H1 (cell line): ENCODE results near the gene KANSL1. TPM values are rescaled to one million over a fixed set of nuclear protein-coding genes. Genes with fewer than 3 reads are reported as not detected.

Source experiments
- CTCF ChIA-PET: fragments of 300-600 bp; sonication (Branson Sonifier 250); formaldehyde crosslinking; loops from one replicate; lab custom pipeline; 2021; ENCODE audit not compliant: partially characterized antibody; lab: Charles Lee
- POLR2A ChIA-PET: fragments of 300-600 bp; sonication (Branson Sonifier 250); formaldehyde crosslinking; loops from one replicate; lab custom pipeline; 2021; ENCODE audit warnings: inconsistent platforms; ENCODE audit not compliant: partially characterized antibody; lab: Charles Lee
- DNase-seq, 2 experiments: peaks; one replicate each; pipeline versions ENCODE4 v3.0.0 to v3.0.0-alpha.2; 2010 to 2022; ENCODE audit warnings: low spot score in 2 of 2, low read depth in 1 of 2, mixed read lengths in 1 of 2
- FAIRE-seq: peaks from 2 replicates; lab custom pipeline; 2011; peaks lifted over from hg19 to GRCh38; lab: Jason Lieb, UNC
- H2AFZ ChIP-seq: 2 replicates; pipeline ENCODE4 v1.8.1; 2012; ENCODE audit warnings: low read length, inconsistent platforms
- H2AK5ac ChIP-seq: 2 replicates; pipeline ENCODE4 v1.6.1; 2013; ENCODE audit warnings: low read depth, low read length
- H2BK120ac ChIP-seq: replicated peaks from 2 replicates; pipeline ENCODE3; 2013; ENCODE audit warnings: low read depth, low read length, inconsistent platforms
- H2BK12ac ChIP-seq: 2 replicates; pipeline ENCODE4 v1.6.1; 2013; ENCODE audit warnings: low read depth, low read length
- H2BK15ac ChIP-seq: 2 replicates; pipeline ENCODE4 v1.6.1; 2013; ENCODE audit warnings: low read length
- H2BK20ac ChIP-seq: 2 replicates; pipeline ENCODE4 v1.6.1; 2013; ENCODE audit warnings: low read length
- H2BK5ac ChIP-seq: 2 replicates; pipeline ENCODE4 v1.6.1; 2013; ENCODE audit warnings: low read depth, low read length
- H3K14ac ChIP-seq: 2 replicates; pipeline ENCODE4 v1.6.1; 2013; ENCODE audit warnings: inconsistent platforms; ENCODE audit not compliant: insufficient read length
- H3K18ac ChIP-seq: 2 replicates; pipeline ENCODE4 v1.6.1; 2013; ENCODE audit warnings: low read length; ENCODE audit errors: extremely low read depth
- H3K23ac ChIP-seq: 2 replicates; pipeline ENCODE4 v1.6.1; 2013; ENCODE audit warnings: inconsistent platforms; ENCODE audit not compliant: insufficient read length
- H3K23me2 ChIP-seq: 2 replicates; pipeline ENCODE4 v1.6.1; 2013; ENCODE audit warnings: low read depth, low read length
- H3K27ac ChIP-seq: 2 replicates; pipeline ENCODE4 v1.6.1; 2011; ENCODE audit warnings: low read depth, low read length, inconsistent platforms
- H3K27me3 ChIP-seq, 4 experiments: replicated peaks in 1 of 4; 1 replicate in 1 of 4; 2 replicates in 3 of 4; pipeline versions ENCODE4 v1.6.1 to v1.8.1; 2011 to 2013; ENCODE audit warnings: low read length in 3 of 4, mild to moderate bottlenecking in 3 of 4, inconsistent platforms in 2 of 4, mixed read lengths in 2 of 4, moderate library complexity in 1 of 4; ENCODE audit not compliant: control insufficient read depth in 3 of 4, insufficient read depth in 3 of 4; ENCODE audit errors: extremely low read depth in 1 of 4
- H3K36me3 ChIP-seq, 4 experiments: 2 replicates each; pipeline versions ENCODE4 v1.6.1 to v1.8.1; 2011 to 2013; ENCODE audit warnings: mild to moderate bottlenecking in 4 of 4, low read length in 3 of 4, moderate library complexity in 2 of 4, control low read depth in 1 of 4, inconsistent platforms in 1 of 4; ENCODE audit not compliant: insufficient read depth in 4 of 4, control insufficient read depth in 2 of 4
- H3K4ac ChIP-seq: replicated peaks from 2 replicates; pipeline ENCODE3; 2013; ENCODE audit warnings: low read length, low read depth, mixed read lengths, inconsistent platforms; ENCODE audit not compliant: insufficient read length
- H3K4me1 ChIP-seq, 4 experiments: replicated peaks in 1 of 4; 1 replicate in 1 of 4; 2 replicates in 3 of 4; pipeline versions ENCODE4 v1.6.1 to v1.8.1; 2011 to 2013; ENCODE audit warnings: low read length in 3 of 4, inconsistent platforms in 2 of 4, mixed read lengths in 1 of 4; ENCODE audit not compliant: insufficient read depth in 4 of 4, control insufficient read depth in 3 of 4
- H3K4me2 ChIP-seq, 2 experiments: 2 replicates each; pipeline versions ENCODE4 v1.6.1 to v1.8.1; 2011 to 2013; ENCODE audit warnings: low read depth in 2 of 2, low read length in 2 of 2, control low read depth in 1 of 2, inconsistent platforms in 1 of 2, mild to moderate bottlenecking in 1 of 2; ENCODE audit not compliant: insufficient read depth in 1 of 2
- H3K4me3 ChIP-seq, 4 experiments: fragments of 200-600, 300-600 bp in 1 of 4; sonication (generic), shearing (Covaris generic), sonication (Bioruptor Twin) in 1 of 4; 2 replicates each; pipeline versions ENCODE4 v1.5.1 to v1.8.1; 2011 to 2016; ENCODE audit warnings: low read length in 4 of 4, low read depth in 3 of 4, control low read depth in 2 of 4, inconsistent platforms in 2 of 4, mild to moderate bottlenecking in 2 of 4, mixed read lengths in 1 of 4, moderate library complexity in 1 of 4; ENCODE audit not compliant: insufficient read depth in 2 of 4; ENCODE audit errors: extremely low read depth in 1 of 4
- H3K56ac ChIP-seq: replicated peaks from 2 replicates; pipeline ENCODE3; 2013; ENCODE audit warnings: low read depth, mild to moderate bottlenecking, mixed read lengths, low read length, inconsistent platforms; ENCODE audit not compliant: insufficient read length
- H3K79me1 ChIP-seq: 2 replicates; pipeline ENCODE4 v1.6.1; 2013; ENCODE audit warnings: low read depth, low read length, control low read depth
- H3K79me2 ChIP-seq, 2 experiments: 2 replicates each; pipeline versions ENCODE4 v1.6.1 to v1.8.1; 2012 to 2013; ENCODE audit warnings: low read length in 2 of 2, mild to moderate bottlenecking in 2 of 2, inconsistent platforms in 1 of 2; ENCODE audit not compliant: insufficient read depth in 2 of 2, control insufficient read depth in 1 of 2
- H3K9ac ChIP-seq, 4 experiments: replicated peaks in 1 of 4; 1 replicate in 1 of 4; 2 replicates in 3 of 4; pipeline versions ENCODE4 v1.6.1 to v1.8.1; 2011 to 2013; ENCODE audit warnings: low read depth in 3 of 4, low read length in 3 of 4, control low read depth in 2 of 4, mild to moderate bottlenecking in 2 of 4, moderate library complexity in 2 of 4, inconsistent platforms in 1 of 4; ENCODE audit errors: extremely low read depth in 1 of 4
- H3K9me3 ChIP-seq, 2 experiments: 2 replicates each; pipeline versions ENCODE4 v1.6.1 to v1.8.1; 2012 to 2013; ENCODE audit warnings: mild to moderate bottlenecking in 2 of 2, moderate library complexity in 2 of 2, control low read depth in 1 of 2, inconsistent platforms in 1 of 2, low read depth in 1 of 2, low read length in 1 of 2, mixed read lengths in 1 of 2; ENCODE audit not compliant: insufficient read depth in 2 of 2
- H4K20me1 ChIP-seq, 2 experiments: replicated peaks in 1 of 2; 2 replicates each; pipeline versions ENCODE3 to v1.8.1; 2011 to 2013; ENCODE audit warnings: inconsistent platforms in 2 of 2, low read length in 2 of 2, mild to moderate bottlenecking in 1 of 2; ENCODE audit not compliant: insufficient read depth in 2 of 2, control insufficient read depth in 1 of 2
- H4K5ac ChIP-seq: 2 replicates; pipeline ENCODE4 v1.6.1; 2013; ENCODE audit warnings: low read length, low read depth, mixed read lengths, inconsistent platforms; ENCODE audit not compliant: insufficient read length
- H4K8ac ChIP-seq: 2 replicates; pipeline ENCODE4 v1.8.0; 2013; ENCODE audit warnings: mild to moderate bottlenecking, moderate library complexity, low read length, inconsistent platforms; ENCODE audit not compliant: insufficient read depth; ENCODE audit errors: extremely low read depth
- H4K91ac ChIP-seq: replicated peaks from 2 replicates; pipeline ENCODE3; 2013; ENCODE audit warnings: low read length, mixed read lengths, inconsistent platforms; ENCODE audit not compliant: insufficient read length
- ASH2L ChIP-seq: fragments of 200-600, 300-600 bp; sonication (generic); IDR thresholded peaks from one replicate; pipeline ENCODE4 v1.7.1; 2017; ENCODE audit warnings: low read length
- BCL11A ChIP-seq, 2 experiments: IDR thresholded peaks; one replicate each; pipeline ENCODE4 v1.6.1; 2011; ENCODE audit warnings: low read depth in 2 of 2, low read length in 2 of 2, mild to moderate bottlenecking in 2 of 2
- BRCA1 ChIP-seq: IDR thresholded peaks from 2 replicates; pipeline ENCODE4 v1.6.1; 2012; ENCODE audit warnings: low read depth, low read length, improper control_type of control experiment
- CEBPB ChIP-seq: IDR thresholded peaks from 2 replicates; pipeline ENCODE4 v1.6.1; 2012; ENCODE audit warnings: low read depth, low read length
- HDAC6 ChIP-seq: IDR thresholded peaks from one replicate; pipeline ENCODE4 v1.7.1; 2012; ENCODE audit warnings: low read depth, mild to moderate bottlenecking, inconsistent platforms, low read length, moderate library complexity
- RBBP5 ChIP-seq: IDR thresholded peaks from 2 replicates; pipeline ENCODE4 v1.7.1; 2012; ENCODE audit warnings: low read depth, mild to moderate bottlenecking, inconsistent platforms, low read length, moderate library complexity, borderline replicate concordance
- SIRT6 ChIP-seq: IDR thresholded peaks from one replicate; pipeline ENCODE4 v1.7.1; 2012; ENCODE audit warnings: low read length, inconsistent platforms
- SRF ChIP-seq: IDR thresholded peaks from 2 replicates; pipeline ENCODE4 v1.6.1; 2011; ENCODE audit warnings: mild to moderate bottlenecking, low read depth, low read length, moderate library complexity
- TAF1 ChIP-seq: IDR thresholded peaks from 2 replicates; pipeline ENCODE4 v1.6.1; 2011; ENCODE audit warnings: mild to moderate bottlenecking, low read depth, low read length
- TCF12 ChIP-seq: IDR thresholded peaks from 2 replicates; pipeline ENCODE4 v1.6.1; 2011; ENCODE audit warnings: low read depth, mild to moderate bottlenecking, low read length
- WGBS, 2 experiments: shearing (Covaris generic) in 1 of 2; methylation state at CpG; one replicate each; pipeline versions ENCODE4 v1.1.6 to v1.1.7; 2013 to 2015; ENCODE audit warnings: low lambda C conversion rate in 2 of 2, mixed read lengths in 2 of 2, inconsistent platforms in 1 of 2, low coverage in 1 of 2, missing lambda C conversion rate in 1 of 2; ENCODE audit not compliant: insufficient replicate concordance in 2 of 2, insufficient coverage in 1 of 2, insufficient read length in 1 of 2; ENCODE audit errors: extremely low coverage in 1 of 2, missing lambda C conversion rate in 1 of 2; 5-methylcytosine and 5-hydroxymethylcytosine counted together
- polyA plus RNA-seq, 7 experiments: library from polyadenylated mRNA; depleted of rRNA in 3 of 7; stranded (reverse) in 5 of 7; unstranded in 2 of 7; fragments of >200 nt in 5 of 7; fragments of 200-250 nt in 2 of 7; gene quantifications; 1 replicate in 5 of 7; 2 replicates in 1 of 7; 4 replicates in 1 of 7; pipeline versions ENCODE4 v1.2.1 to v1.2.3, GENCODE V29; 2011 to 2013; ENCODE audit warnings: missing spikeins in 2 of 7, mixed read lengths in 2 of 7
- total RNA-seq: library from RNA; stranded (reverse); fragmentation: NEBNext Ultra II Directional; extraction: Animal tissue kit (Norgen Biotek cat#: 25700); gene quantifications from 2 replicates; pipeline ENCODE4 v1.2.1, GENCODE V29; 2021

KANSL1 gene
- total and polyA plus RNA-seq, 2 of the 8 experiments (the other 6 are each of a cell fraction or from before 2014, with no cell fraction given), result 34.0 to 128 TPM

DNA sequence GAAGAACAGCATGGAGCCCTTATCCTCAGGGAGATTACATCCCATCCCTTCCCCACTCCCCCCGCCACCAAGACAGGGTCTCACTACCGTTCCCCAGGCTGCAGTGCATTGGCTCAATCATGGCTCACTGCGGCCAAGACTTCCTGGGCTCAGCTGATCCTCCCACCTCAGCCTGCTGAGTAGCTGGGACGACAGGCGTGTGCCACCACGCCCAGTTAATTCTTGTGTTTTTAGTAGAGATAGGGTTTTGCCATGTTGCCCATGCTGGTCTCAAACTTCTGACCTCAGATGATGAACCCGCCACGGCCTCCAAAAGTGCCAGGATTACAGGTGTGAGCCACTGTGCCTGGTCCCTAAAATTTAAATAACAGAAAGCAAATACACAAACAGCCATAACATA is 145.4 kb downstream of the KANSL1 start:
- Histone ChIP-seq H2BK12ac (no peak overlapping the region), H3K4me3 (no peak overlapping the region), H3K23me2 (no peaks in the 10 kb centered on the region), H4K5ac (no peak overlapping the region), H3K36me3 (peaks cover 22 to 50% (median 39%) of the 10 kb centered on the region in 4 experiments), H3K23ac (no peak overlapping the region), H4K20me1 (peaks cover 0 to 5% of the 10 kb centered on the region in 2 experiments), H3K9ac (no peak overlapping the region), H2BK120ac (no peak overlapping the region), H3K79me2 (peaks cover 0 to 17% of the 10 kb centered on the region in 2 experiments; a peak in 1 of 4 replicates), H3K79me1 (no peaks in the 10 kb centered on the region; the same call in 1 of the 2 replicates), H3K27me3 (no peaks in the 10 kb centered on the region), H3K4ac (no peak overlapping the region), H3K9me3 (no peaks in the 10 kb centered on the region), H2BK15ac (no peak overlapping the region), H2AK5ac (no peak overlapping the region), H3K4me1 (no peaks in the 10 kb centered on the region), H2BK20ac (no peak overlapping the region), H4K91ac (no peak overlapping the region), H3K18ac (no peak overlapping the region), H2AFZ (no peak overlapping the region), H4K8ac (no peak overlapping the region), H3K56ac (no peak overlapping the region), H3K14ac (no peak overlapping the region), H2BK5ac (no peak overlapping the region), H3K4me2 (no peak overlapping the region), H3K27ac (no peak overlapping the region)
- DNase-seq, result no peak
- POLR2A ChIA-PET, result no interaction called here
- TF ChIP-seq CEBPB (no peak), SIRT6 (no peak), SRF (no peak), TCF12 (no peak), ASH2L (no peak), BCL11A (IDR thresholded peaks at IDR 0.05; ENCODE audit: low read depth in 2 of 2, low read length in 2 of 2) (no peak), HDAC6 (no peak), BRCA1 (no peak), RBBP5 (no peak), TAF1 (no peak)
- WGBS, 2 experiments, result 94% methylated on average over 8 of the region's 8 CpGs; no CpG with 5 or more reads in 1 of the 2 experiments
- CTCF ChIA-PET, result interaction anchor here (0.6 to 6.2 kb wide), 2 partner anchors 11 to 399 kb away, joined by 3 to 56 read pairs; no protein-coding TSS in a partner anchor
- FAIRE-seq, result no peak
